Gastroesophageal sphincter (tissue), 4 donors: ENCODE results near the gene CCDC60. TPM values are rescaled to one million over a fixed set of nuclear protein-coding genes. Genes with fewer than 3 reads are reported as not detected.

Experiments used
- ATAC-seq: fragments of 150-250 bp; one replicate; pipeline ENCODE4 v1.9.1; 2016; ENCODE audit warnings: mild to moderate bottlenecking, moderate library complexity
- H3K27ac ChIP-seq, 4 donors: fragments of 200-600 bp; sonication (generic) in 3 of 4; 1 replicate in 3 of 4; 2 replicates in 1 of 4; pipeline ENCODE4 v1.5.1; 2016 to 2019
- H3K27me3 ChIP-seq: fragments of 200-600 bp; sonication (generic); one replicate; pipeline ENCODE4 v1.5.1; 2019
- H3K36me3 ChIP-seq, 2 donors: fragments of 200-600 bp; sonication (generic); one replicate each; pipeline ENCODE4 v1.5.1; 2019; ENCODE audit warnings: control low read depth in 1 of 2
- H3K4me1 ChIP-seq, 3 donors: fragments of 200-600 bp; sonication (generic); 1 replicate in 2 of 3; 2 replicates in 1 of 3; pipeline ENCODE4 v1.5.1; 2016 to 2019; ENCODE audit warnings: control low read depth in 2 of 3
- H3K4me3 ChIP-seq, 2 donors: fragments of 200-600 bp; sonication (generic); one replicate each; pipeline ENCODE4 v1.5.1; 2019; ENCODE audit warnings: mild to moderate bottlenecking in 1 of 2, moderate library complexity in 1 of 2
- H3K9me3 ChIP-seq, 3 donors: fragments of 200-600 bp; sonication (generic); one replicate each; pipeline ENCODE4 v1.5.1; 2017 to 2019; ENCODE audit warnings: control low read depth in 2 of 3
- CTCF ChIP-seq, 4 experiments: fragments of 200-600 bp in 2 of 4; fragments of 450-650 bp in 2 of 4; sonication (generic) in 1 of 4; IDR thresholded peaks; one replicate each; pipeline ENCODE4 v1.5.1; 2017 to 2019; ENCODE audit warnings: antibody characterized with exemption in 4 of 4, mild to moderate bottlenecking in 2 of 4, moderate library complexity in 2 of 4
- EP300 ChIP-seq: sonication (generic); formaldehyde crosslinking; IDR thresholded peaks from one replicate; pipeline ENCODE4 v1.6.1; 2017; ENCODE audit warnings: antibody characterized with exemption, mild to moderate bottlenecking
- POLR2A ChIP-seq, 2 donors: fragments of 450-650 bp; IDR thresholded peaks; one replicate each; pipeline ENCODE4 v1.6.1; 2017; ENCODE audit warnings: antibody characterized with exemption in 2 of 2, mild to moderate bottlenecking in 2 of 2, moderate library complexity in 1 of 2
- POLR2AphosphoS5 ChIP-seq: sonication (generic); formaldehyde crosslinking; IDR thresholded peaks from one replicate; pipeline ENCODE4 v1.6.1; 2017; ENCODE audit warnings: antibody characterized with exemption
- WGBS, 2 donors: methylation state at CpG; one replicate each; pipeline ENCODE4 v1.1.5; 2018; ENCODE audit warnings: low coverage in 1 of 2; 5-methylcytosine and 5-hydroxymethylcytosine counted together
- total RNA-seq, 4 donors: library from RNA; depleted of rRNA; stranded (reverse); fragments of >200 nt; gene quantifications; one replicate each; pipeline ENCODE4 v1.1.0, GENCODE V29; 2016

CCDC60 gene
- total RNA-seq, 4 donors from 2014 or later = 0.40 TPM; not detected in 3

DNA sequence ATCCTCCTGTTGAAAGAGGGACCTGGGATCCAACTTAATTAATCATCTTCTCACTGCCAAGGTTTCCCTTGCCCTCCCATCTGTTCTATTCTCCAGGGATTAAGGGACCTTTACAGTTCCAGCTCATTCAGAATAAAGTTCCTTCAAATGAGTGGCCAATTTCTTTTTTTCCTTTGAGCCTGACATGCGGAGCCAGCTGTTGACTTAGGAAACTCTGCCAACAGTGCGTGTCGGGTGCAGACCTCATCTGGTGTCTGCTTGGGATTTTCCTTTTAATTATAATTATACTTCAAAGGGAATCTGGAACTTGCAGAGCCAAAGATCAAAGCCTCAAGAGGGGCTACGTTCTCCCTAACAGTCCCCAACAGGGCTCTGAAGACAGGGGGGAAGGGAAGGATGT lies 64.8 kb downstream of the CCDC60 start:
- H3K36me3 ChIP-seq = no peaks in the 10 kb centered on the region
- no peaks in the 10 kb centered on the region for H3K9me3 ChIP-seq
- WGBS, 2 donors = 38 to 67% methylated on average over 1 to 4 of the region's 4 CpGs
- H3K27ac ChIP-seq = no peak overlapping the region
- no peak for ATAC-seq
- no peak overlapping the region for H3K4me3 ChIP-seq
- TF ChIP-seq EP300 (no peak), POLR2AphosphoS5 (no peak), CTCF (IDR thresholded peaks at IDR 0.05) (no peak), POLR2A (IDR thresholded peaks at IDR 0.05) (no peak)
- H3K4me1 ChIP-seq = no peaks in the 10 kb centered on the region
- no peaks in the 10 kb centered on the region for H3K27me3 ChIP-seq

DNA sequence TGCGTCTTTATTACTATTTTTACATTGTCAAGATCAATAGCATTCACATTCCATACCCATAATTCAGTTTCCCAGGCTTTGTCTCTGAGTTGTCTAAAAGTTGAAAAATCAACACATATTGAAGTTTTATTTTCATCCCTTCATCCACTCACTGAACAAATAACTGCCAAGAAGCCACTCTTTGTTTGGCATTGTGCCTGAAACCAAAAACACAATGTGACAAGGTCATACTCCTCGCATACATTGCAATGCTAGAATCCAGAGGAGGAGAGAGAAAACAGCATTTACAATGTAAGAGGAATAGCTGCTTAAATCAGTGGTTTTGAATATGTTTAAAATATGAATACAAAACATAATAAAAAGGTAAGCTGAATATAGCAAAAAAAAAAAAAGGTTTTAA lies 71.8 kb downstream of the CCDC60 start:
- no peaks in the 10 kb centered on the region for H3K9me3 ChIP-seq
- no peak for TF ChIP-seq POLR2A (IDR thresholded peaks at IDR 0.05)
- no peak for TF ChIP-seq EP300
- TF ChIP-seq POLR2AphosphoS5 = no peak
- no peak for TF ChIP-seq CTCF (IDR thresholded peaks at IDR 0.05)
- no peak overlapping the region for H3K4me3 ChIP-seq
- 38 to 64% methylated on average over 2 of the region's 2 CpGs for WGBS, 2 donors
- H3K4me1 ChIP-seq = peaks cover 0 to 15% (median 0%) of the 10 kb centered on the region in 3 donors
- ATAC-seq = no peak
- H3K36me3 ChIP-seq = no peaks in the 10 kb centered on the region
- H3K27ac ChIP-seq = no peak overlapping the region
- no peaks in the 10 kb centered on the region for H3K27me3 ChIP-seq

- H3K4me1 ChIP-seq = peaks cover 0 to 15% (median 0%) of the 10 kb centered on the region in 3 donors
- H3K36me3 ChIP-seq = no peaks in the 10 kb centered on the region
- WGBS, 2 donors = 54 to 75% methylated on average over 2 to 3 of the region's 4 CpGs
- no peak overlapping the region for H3K4me3 ChIP-seq
- TF ChIP-seq POLR2AphosphoS5 (no peak), POLR2A (IDR thresholded peaks at IDR 0.05) (no peak), EP300 (no peak), CTCF (IDR thresholded peaks at IDR 0.05) (no peak)
- no peak for ATAC-seq
- no peaks in the 10 kb centered on the region for H3K9me3 ChIP-seq
- H3K27ac ChIP-seq = no peak overlapping the region
- no peaks in the 10 kb centered on the region for H3K27me3 ChIP-seq
Observed at GRCh38 chr12:119406811-119407210, 72.3 kb downstream of the CCDC60 start.

DNA sequence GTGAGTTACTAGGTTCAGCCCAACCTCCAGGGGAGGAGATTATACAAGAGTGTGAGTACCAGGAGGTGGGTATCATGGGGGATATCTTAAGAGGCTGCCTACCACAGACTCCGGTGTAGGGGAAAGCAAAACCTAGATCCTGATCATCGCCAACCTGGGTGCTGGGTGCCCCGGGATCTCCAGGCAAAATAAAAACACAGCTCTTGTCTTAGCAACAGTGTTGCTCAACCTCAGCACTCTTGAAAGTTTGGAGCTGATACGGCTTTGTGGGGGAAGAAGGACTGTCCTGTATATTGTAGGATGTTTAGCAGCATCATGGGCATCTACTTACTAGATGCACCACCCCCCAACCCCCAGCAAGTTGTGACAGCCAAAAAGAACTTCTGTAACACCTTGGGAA lies 74.5 kb downstream of the CCDC60 start:
- TF ChIP-seq POLR2A (IDR thresholded peaks at IDR 0.05) (no peak), EP300 (no peak), CTCF (IDR thresholded peaks at IDR 0.05) (no peak), POLR2AphosphoS5 (no peak)
- no peaks in the 10 kb centered on the region for H3K9me3 ChIP-seq
- H3K36me3 ChIP-seq = no peaks in the 10 kb centered on the region
- ATAC-seq = no peak
- WGBS, 2 donors = 66 to 74% methylated on average over 3 of the region's 4 CpGs
- H3K4me1 ChIP-seq = peaks cover 0 to 33% (median 8%) of the 10 kb centered on the region in 3 donors
- H3K4me3 ChIP-seq = no peak overlapping the region
- H3K27ac ChIP-seq = no peak overlapping the region
- no peaks in the 10 kb centered on the region for H3K27me3 ChIP-seq

GRCh38 chr12:119410396-119410795 lies 75.9 kb downstream of the CCDC60 start:
- TF ChIP-seq POLR2AphosphoS5 (no peak), CTCF (IDR thresholded peaks at IDR 0.05) (no peak), EP300 (no peak), POLR2A (IDR thresholded peaks at IDR 0.05) (no peak)
- H3K27me3 ChIP-seq = no peaks in the 10 kb centered on the region
- ATAC-seq = no peak
- 50 to 64% methylated on average over 3 to 5 of the region's 5 CpGs for WGBS, 2 donors
- H3K9me3 ChIP-seq = no peaks in the 10 kb centered on the region
- no peaks in the 10 kb centered on the region for H3K36me3 ChIP-seq
- H3K4me3 ChIP-seq = no peak overlapping the region
- H3K27ac ChIP-seq = no peak overlapping the region
- H3K4me1 ChIP-seq = peaks cover 0 to 33% (median 8%) of the 10 kb centered on the region in 3 donors
